HepG2 (cell line): ENCODE results near the gene ZNF792. TPM values are rescaled to one million over a fixed set of nuclear protein-coding genes. Genes with fewer than 3 reads are reported as not detected.
A peak's percentile ranks its signal among the peaks of the same experiment; 100 is the strongest.

Source experiments
- ARHGAP35 ChIP-seq: sonication (generic); formaldehyde crosslinking; IDR thresholded peaks from 2 replicates; pipeline ENCODE4 v1.9.0; 2022; ENCODE audit warnings: mild to moderate bottlenecking, inconsistent platforms, moderate library complexity, missing genetic modification reagents, borderline replicate concordance
- BHLHE40 ChIP-seq: IDR thresholded peaks from 2 replicates; pipeline ENCODE4 v1.6.1; 2011; ENCODE audit warnings: low read length, improper control_type of control experiment
- CEBPB ChIP-seq: IDR thresholded peaks from 2 replicates; pipeline ENCODE4 v1.6.1; 2011; ENCODE audit warnings: low read depth, low read length, improper control_type of control experiment, borderline replicate concordance
- DMAP1 ChIP-seq: IDR thresholded peaks from 2 replicates; pipeline ENCODE4 v1.6.1; 2016
- HOXA5 ChIP-seq: sonication (generic); formaldehyde crosslinking; IDR thresholded peaks from 2 replicates; pipeline ENCODE4 v1.4.0; 2020; ENCODE audit warnings: missing genetic modification reagents
- JDP2 ChIP-seq: sonication (generic); formaldehyde crosslinking; IDR thresholded peaks from 2 replicates; pipeline ENCODE4 v1.8.1; 2022; ENCODE audit warnings: missing genetic modification reagents, borderline replicate concordance
- KDM5B ChIP-seq: sonication (generic); formaldehyde crosslinking; IDR thresholded peaks from 2 replicates; pipeline ENCODE4 v1.4.0; 2020; ENCODE audit warnings: missing genetic modification reagents, mild to moderate bottlenecking, borderline replicate concordance
- NFE2L2 ChIP-seq: fragments of 150-350 bp; IDR thresholded peaks from 2 replicates; pipeline ENCODE4 v1.6.1; 2014; ENCODE audit warnings: low read length
- PHF5A ChIP-seq: IDR thresholded peaks from one replicate; pipeline ENCODE4 v1.6.1; 2018; ENCODE audit warnings: low read depth, missing genetic modification reagents; ENCODE audit not compliant: unreplicated experiment
- RNF2 ChIP-seq: fragments of 450-650 bp; conservative IDR thresholded peaks from 2 replicates; pipeline ENCODE4 v1.6.1; 2016; ENCODE audit warnings: low read depth
- SYNCRIP ChIP-seq: fragments of 200-400 bp; formaldehyde crosslinking; IDR thresholded peaks from 2 replicates; pipeline ENCODE4 v1.6.1; 2018; ENCODE audit warnings: mild to moderate bottlenecking, low read depth, low read length; ENCODE audit not compliant: insufficient read depth
- TEAD3 ChIP-seq: optimal IDR thresholded peaks from 2 replicates; pipeline ENCODE3; 2016; ENCODE audit warnings: borderline replicate concordance
- ZBTB43 ChIP-seq: sonication (generic); formaldehyde crosslinking; conservative IDR thresholded peaks from 2 replicates; pipeline ENCODE4 v1.4.0; 2020; ENCODE audit warnings: missing genetic modification reagents
- ZNF296 ChIP-seq: sonication (generic); formaldehyde crosslinking; conservative IDR thresholded peaks from 2 replicates; pipeline ENCODE4 v1.5.0; 2020; ENCODE audit warnings: mild to moderate bottlenecking, missing genetic modification reagents
- ZUFSP ChIP-seq: sonication (generic); formaldehyde crosslinking; IDR thresholded peaks from 2 replicates; pipeline ENCODE4 v1.9.0; 2021; ENCODE audit warnings: missing genetic modification reagents, mild to moderate bottlenecking, borderline replicate concordance
- polyA plus RNA-seq, 8 experiments: library from polyadenylated mRNA; depleted of rRNA in 3 of 8; stranded (reverse) in 7 of 8; unstranded in 1 of 8; fragments of >200 nt; fragmentation: Illumina TruSeq in 4 of 8; extraction: Trizol in 4 of 8; gene quantifications; 2 replicates each; pipeline versions ENCODE4 v1.2.1 to v1.2.3, GENCODE V29; 2011 to 2016; ENCODE audit warnings: low read depth in 4 of 8, missing spikeins in 1 of 8, mixed read lengths in 1 of 8; ENCODE audit not compliant: insufficient read depth in 1 of 8
- total RNA-seq, 5 experiments: library from RNA; depleted of rRNA; stranded (reverse); fragments of >200 nt; fragmentation: Illumina TruSeq; extraction: Trizol; gene quantifications; 2 replicates each; pipeline ENCODE4 v1.2.3, GENCODE V29; 2016; ENCODE audit warnings: low read depth in 1 of 5
- TF ChIP-seq, protein P1 (sequence below): sonication (generic); formaldehyde crosslinking; IDR thresholded peaks from 2 replicates; pipeline ENCODE4 v1.5.0; 2020; ENCODE audit warnings: mild to moderate bottlenecking, missing genetic modification reagents, borderline replicate concordance
- TF ChIP-seq, protein P2 (sequence below): IDR thresholded peaks from 2 replicates; pipeline ENCODE4 v1.6.1; 2016; ENCODE audit warnings: missing compliant biosample characterization, missing genetic modification reagents, borderline replicate concordance
- TF ChIP-seq, protein P3 (sequence below): sonication (generic); formaldehyde crosslinking; IDR thresholded peaks from 2 replicates; pipeline ENCODE4 v1.8.0; 2022; ENCODE audit warnings: missing genetic modification reagents, mild to moderate bottlenecking, moderate library complexity, borderline replicate concordance
- TF ChIP-seq, protein P4 (sequence below): IDR thresholded peaks from 2 replicates; pipeline ENCODE4 v1.6.1; 2018; ENCODE audit warnings: missing genetic modification reagents, mild to moderate bottlenecking, missing compliant biosample characterization

Gene ZNF792
- total and polyA plus RNA-seq, 2 of the 13 experiments (the other 11 are each of a cell fraction or from before 2014, with no cell fraction given) = 5.5 to 11.5 TPM

DNA sequence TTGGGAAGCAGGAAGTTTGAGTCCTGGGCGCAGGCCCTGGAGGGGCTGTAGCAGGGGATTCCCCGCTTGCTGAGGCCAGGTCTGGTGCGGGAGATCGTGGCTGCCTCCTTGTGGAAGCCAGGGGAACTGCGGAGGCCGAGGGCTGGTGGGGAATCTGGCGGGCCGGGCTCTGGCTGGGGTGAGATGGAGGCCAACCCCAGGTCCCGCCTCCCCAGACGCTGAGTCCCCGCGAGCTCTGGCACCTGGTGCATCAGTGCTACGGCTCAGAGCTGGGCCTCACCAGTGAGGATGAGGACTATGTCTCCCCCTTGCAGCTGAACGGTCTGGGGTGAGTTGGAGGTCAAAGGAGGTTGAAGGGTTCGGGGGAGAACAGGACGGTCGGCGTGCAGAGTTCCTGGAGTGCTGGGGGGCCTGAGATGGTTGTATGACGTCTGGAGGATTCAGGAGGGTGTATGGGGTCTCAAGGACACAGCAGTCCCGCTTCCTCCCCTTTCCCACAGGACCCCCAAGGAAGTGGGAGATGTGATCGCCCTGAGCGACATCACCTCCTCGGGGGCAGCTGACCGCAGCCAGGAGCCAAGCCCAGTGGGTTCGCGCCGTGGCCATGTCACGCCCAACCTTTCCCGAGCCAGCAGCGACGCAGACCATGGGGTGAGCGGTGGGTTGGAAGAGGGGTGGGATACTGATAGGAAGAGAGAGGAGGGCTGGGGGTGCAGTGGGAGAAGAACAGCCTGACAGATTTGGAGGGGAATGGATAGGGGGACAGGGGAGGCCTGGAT is 49.2 kb upstream of the ZNF792 start (continued):
- TF ChIP-seq ZUFSP (CRISPR knock-in tag) = no peak
- TF ChIP-seq, protein P1, sequence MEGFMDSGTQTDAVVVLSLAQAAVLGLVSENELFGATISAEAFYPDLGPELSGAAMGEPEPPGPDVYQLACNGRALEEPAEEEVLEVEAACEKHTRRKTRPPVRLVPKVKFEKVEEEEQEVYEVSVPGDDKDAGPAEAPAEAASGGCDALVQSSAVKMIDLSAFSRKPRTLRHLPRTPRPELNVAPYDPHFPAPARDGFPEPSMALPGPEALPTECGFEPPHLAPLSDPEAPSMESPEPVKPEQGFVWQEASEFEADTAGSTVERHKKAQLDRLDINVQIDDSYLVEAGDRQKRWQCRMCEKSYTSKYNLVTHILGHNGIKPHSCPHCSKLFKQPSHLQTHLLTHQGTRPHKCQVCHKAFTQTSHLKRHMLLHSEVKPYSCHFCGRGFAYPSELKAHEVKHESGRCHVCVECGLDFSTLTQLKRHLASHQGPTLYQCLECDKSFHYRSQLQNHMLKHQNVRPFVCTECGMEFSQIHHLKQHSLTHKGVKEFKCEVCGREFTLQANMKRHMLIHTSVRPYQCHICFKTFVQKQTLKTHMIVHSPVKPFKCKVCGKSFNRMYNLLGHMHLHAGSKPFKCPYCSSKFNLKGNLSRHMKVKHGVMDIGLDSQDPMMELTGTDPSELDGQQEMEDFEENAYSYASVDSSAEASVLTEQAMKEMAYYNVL = peak; percentile 42; the same call in 1 of the 2 replicates
- no peak for TF ChIP-seq RNF2
- no peak for TF ChIP-seq CEBPB
- no peak for TF ChIP-seq PHF5A (CRISPR knock-in tag)
- TF ChIP-seq ZNF296 (CRISPR knock-in tag) = no peak
- TF ChIP-seq, protein P2, sequence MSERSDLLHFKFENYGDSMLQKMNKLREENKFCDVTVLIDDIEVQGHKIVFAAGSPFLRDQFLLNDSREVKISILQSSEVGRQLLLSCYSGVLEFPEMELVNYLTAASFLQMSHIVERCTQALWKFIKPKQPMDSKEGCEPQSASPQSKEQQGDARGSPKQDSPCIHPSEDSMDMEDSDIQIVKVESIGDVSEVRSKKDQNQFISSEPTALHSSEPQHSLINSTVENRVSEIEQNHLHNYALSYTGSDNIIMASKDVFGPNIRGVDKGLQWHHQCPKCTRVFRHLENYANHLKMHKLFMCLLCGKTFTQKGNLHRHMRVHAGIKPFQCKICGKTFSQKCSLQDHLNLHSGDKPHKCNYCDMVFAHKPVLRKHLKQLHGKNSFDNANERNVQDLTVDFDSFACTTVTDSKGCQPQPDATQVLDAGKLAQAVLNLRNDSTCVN (CRISPR knock-in tag) = no peak
- no peak for TF ChIP-seq SYNCRIP
- TF ChIP-seq, protein P3, sequence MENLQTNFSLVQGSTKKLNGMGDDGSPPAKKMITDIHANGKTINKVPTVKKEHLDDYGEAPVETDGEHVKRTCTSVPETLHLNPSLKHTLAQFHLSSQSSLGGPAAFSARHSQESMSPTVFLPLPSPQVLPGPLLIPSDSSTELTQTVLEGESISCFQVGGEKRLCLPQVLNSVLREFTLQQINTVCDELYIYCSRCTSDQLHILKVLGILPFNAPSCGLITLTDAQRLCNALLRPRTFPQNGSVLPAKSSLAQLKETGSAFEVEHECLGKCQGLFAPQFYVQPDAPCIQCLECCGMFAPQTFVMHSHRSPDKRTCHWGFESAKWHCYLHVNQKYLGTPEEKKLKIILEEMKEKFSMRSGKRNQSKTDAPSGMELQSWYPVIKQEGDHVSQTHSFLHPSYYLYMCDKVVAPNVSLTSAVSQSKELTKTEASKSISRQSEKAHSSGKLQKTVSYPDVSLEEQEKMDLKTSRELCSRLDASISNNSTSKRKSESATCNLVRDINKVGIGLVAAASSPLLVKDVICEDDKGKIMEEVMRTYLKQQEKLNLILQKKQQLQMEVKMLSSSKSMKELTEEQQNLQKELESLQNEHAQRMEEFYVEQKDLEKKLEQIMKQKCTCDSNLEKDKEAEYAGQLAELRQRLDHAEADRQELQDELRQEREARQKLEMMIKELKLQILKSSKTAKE (CRISPR knock-in tag) = 0 out of 2 replicates have a peak, but pooled peaks have one; percentile 40
- no peak for TF ChIP-seq ARHGAP35 (CRISPR knock-in tag)
- TF ChIP-seq, protein P4, sequence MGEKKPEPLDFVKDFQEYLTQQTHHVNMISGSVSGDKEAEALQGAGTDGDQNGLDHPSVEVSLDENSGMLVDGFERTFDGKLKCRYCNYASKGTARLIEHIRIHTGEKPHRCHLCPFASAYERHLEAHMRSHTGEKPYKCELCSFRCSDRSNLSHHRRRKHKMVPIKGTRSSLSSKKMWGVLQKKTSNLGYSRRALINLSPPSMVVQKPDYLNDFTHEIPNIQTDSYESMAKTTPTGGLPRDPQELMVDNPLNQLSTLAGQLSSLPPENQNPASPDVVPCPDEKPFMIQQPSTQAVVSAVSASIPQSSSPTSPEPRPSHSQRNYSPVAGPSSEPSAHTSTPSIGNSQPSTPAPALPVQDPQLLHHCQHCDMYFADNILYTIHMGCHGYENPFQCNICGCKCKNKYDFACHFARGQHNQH (CRISPR knock-in tag) = peak; percentile 54; the same call in 1 of the 2 replicates
- TF ChIP-seq DMAP1 (CRISPR knock-in tag) = no peak; the same call in 1 of the 2 replicates
- TF ChIP-seq ZBTB43 (CRISPR knock-in tag) = no peak
- peak; percentile 55 for TF ChIP-seq TEAD3 (CRISPR knock-in tag)
- TF ChIP-seq HOXA5 (CRISPR knock-in tag) = no peak
- 0 out of 2 replicates have a peak, but pooled peaks have one; percentile 26 for TF ChIP-seq KDM5B
- no peak for TF ChIP-seq NFE2L2
- TF ChIP-seq BHLHE40 = no peak
- TF ChIP-seq JDP2 (CRISPR knock-in tag) = no peak
